Stimulated activated memory B cell treated with anti-CD40 and anti-IgM and Interleukin-4, amounts not matched to agents 10 μg/mL and 1 μg/mL and 100 μg/mL, for 72 hours (primary cell): ENCODE measurements around the gene FBXO38.

Source experiments
- ATAC-seq: fragments of 150-1000 bp; cut with Tn5 transposase; 2 replicates; pipeline ENCODE4 v1.10.0; 2021
- H3K27ac Mint-ChIP-seq: one replicate; pipeline ENCODE4 v1.8.0; 2022; ENCODE audit warnings: mild to moderate bottlenecking, mixed read lengths
- H3K27me3 Mint-ChIP-seq: one replicate; pipeline ENCODE4 v1.8.0; 2022; ENCODE audit warnings: mixed read lengths
- H3K36me3 Mint-ChIP-seq: one replicate; pipeline ENCODE4 v1.8.0; 2022; ENCODE audit warnings: mixed read lengths
- H3K4me1 Mint-ChIP-seq: one replicate; pipeline ENCODE4 v1.8.0; 2022; ENCODE audit warnings: mixed read lengths
- H3K4me3 Mint-ChIP-seq: one replicate; pipeline ENCODE4 v1.8.0; 2022; ENCODE audit warnings: mild to moderate bottlenecking, moderate library complexity, mixed read lengths
- H3K9me3 Mint-ChIP-seq: one replicate; pipeline ENCODE4 v1.8.0; 2022; ENCODE audit warnings: mixed read lengths

FBXO38 gene

GRCh38 chr5:148376198-148376597 lies 7.6 kb upstream of the FBXO38 start:
- no peak overlapping the region for H3K27ac Mint-ChIP-seq
- ATAC-seq, result no peak
- no peak overlapping the region for H3K4me3 Mint-ChIP-seq
- H3K27me3 Mint-ChIP-seq, result no peaks in the 10 kb centered on the region
- peaks cover 26% of the 10 kb centered on the region for H3K36me3 Mint-ChIP-seq
- no peaks in the 10 kb centered on the region for H3K4me1 Mint-ChIP-seq
- H3K9me3 Mint-ChIP-seq, result peaks cover 7% of the 10 kb centered on the region

- Mint-ChIP-seq H3K27ac (no peak overlapping the region), H3K27me3 (no peaks in the 10 kb centered on the region), H3K4me3 (no peak overlapping the region), H3K9me3 (peaks cover 7% of the 10 kb centered on the region), H3K4me1 (peaks cover 5% of the 10 kb centered on the region), H3K36me3 (peaks cover 19% of the 10 kb centered on the region)
- no peak for ATAC-seq
Observed at GRCh38 chr5:148378670-148379069, 5.1 kb upstream of the FBXO38 start.

DNA sequence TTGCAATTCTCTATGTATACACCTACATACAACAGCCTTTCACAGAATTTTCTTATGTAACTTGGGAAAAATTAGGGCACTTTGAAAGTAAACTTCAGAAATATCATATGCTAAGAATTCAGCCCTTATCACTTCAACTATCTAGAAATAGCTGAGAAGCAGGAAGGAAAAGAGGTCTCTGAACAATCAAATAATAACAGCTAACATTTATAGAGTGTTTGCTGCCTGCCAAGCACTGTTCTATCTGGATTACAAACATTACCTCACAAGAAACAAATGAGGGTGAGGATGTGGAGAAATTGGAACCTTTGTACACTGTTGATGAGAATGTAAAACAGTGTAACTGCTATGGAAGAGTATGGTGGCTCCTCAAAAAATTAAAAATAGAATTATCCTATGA lies 4.4 kb upstream of the FBXO38 start:
- H3K9me3 Mint-ChIP-seq, result peaks cover 7% of the 10 kb centered on the region
- no peak for ATAC-seq
- peaks cover 19% of the 10 kb centered on the region for H3K36me3 Mint-ChIP-seq
- H3K27me3 Mint-ChIP-seq, result no peaks in the 10 kb centered on the region
- peaks cover 10% of the 10 kb centered on the region for H3K4me1 Mint-ChIP-seq
- no peak overlapping the region for H3K27ac Mint-ChIP-seq
- no peak overlapping the region for H3K4me3 Mint-ChIP-seq

- peaks cover 19% of the 10 kb centered on the region for H3K36me3 Mint-ChIP-seq
Observed at GRCh38 chr5:148381906-148382305, 1.9 kb upstream of the FBXO38 start.

GRCh38 chr5:148382961-148383360 lies 797 bp upstream of the FBXO38 start:
- Mint-ChIP-seq H3K9me3 (peaks cover 3% of the 10 kb centered on the region), H3K27me3 (no peaks in the 10 kb centered on the region), H3K27ac (peak overlapping the region; percentile 94), H3K4me1 (peaks cover 44% of the 10 kb centered on the region), H3K36me3 (peaks cover 15% of the 10 kb centered on the region), H3K4me3 (peak overlapping the region; percentile 84)
- no peak for ATAC-seq

More at GRCh38 chr5:148381906-148382305, 1.9 kb upstream of the FBXO38 start:
- no peak for ATAC-seq
- Mint-ChIP-seq H3K27me3 (no peaks in the 10 kb centered on the region), H3K4me1 (peaks cover 36% of the 10 kb centered on the region), H3K27ac (no peak overlapping the region), H3K4me3 (no peak overlapping the region), H3K9me3 (peaks cover 7% of the 10 kb centered on the region)

GRCh38 chr5:148384380-148384737 lies 601 bp downstream of the FBXO38 start:
- Mint-ChIP-seq H3K4me1 (peaks cover 53% of the 10 kb centered on the region), H3K4me3 (peak overlapping the region; percentile 84), H3K27ac (peak overlapping the region; percentile 94), H3K36me3 (peaks cover 12% of the 10 kb centered on the region), H3K27me3 (no peaks in the 10 kb centered on the region), H3K9me3 (no peaks in the 10 kb centered on the region)
- peak; percentile 38 for ATAC-seq

DNA sequence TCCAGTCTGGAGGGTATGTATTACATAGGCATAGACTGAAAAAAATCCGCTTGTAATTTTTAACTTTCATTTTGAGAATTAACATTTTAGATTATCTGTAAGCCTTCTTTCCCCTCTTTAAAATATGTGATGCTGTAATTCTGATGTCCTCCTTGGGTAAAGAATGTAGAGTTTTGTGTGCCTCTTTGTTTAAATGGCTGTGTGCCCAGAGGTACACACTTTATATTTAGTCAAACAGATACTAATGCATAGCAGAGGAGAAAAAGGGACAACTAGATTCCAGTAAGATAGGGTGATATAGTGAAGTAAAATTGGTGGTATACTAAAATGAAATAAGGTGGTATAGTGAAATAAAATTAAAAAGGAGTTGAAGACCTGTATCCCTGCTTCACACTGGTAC lies 1.3 kb downstream of the FBXO38 start:
- Mint-ChIP-seq H3K4me3 (peak overlapping the region; percentile 84), H3K27me3 (no peaks in the 10 kb centered on the region), H3K9me3 (no peaks in the 10 kb centered on the region), H3K36me3 (peaks cover 12% of the 10 kb centered on the region), H3K4me1 (peaks cover 53% of the 10 kb centered on the region), H3K27ac (peak overlapping the region; percentile 94)
- no peak for ATAC-seq

DNA sequence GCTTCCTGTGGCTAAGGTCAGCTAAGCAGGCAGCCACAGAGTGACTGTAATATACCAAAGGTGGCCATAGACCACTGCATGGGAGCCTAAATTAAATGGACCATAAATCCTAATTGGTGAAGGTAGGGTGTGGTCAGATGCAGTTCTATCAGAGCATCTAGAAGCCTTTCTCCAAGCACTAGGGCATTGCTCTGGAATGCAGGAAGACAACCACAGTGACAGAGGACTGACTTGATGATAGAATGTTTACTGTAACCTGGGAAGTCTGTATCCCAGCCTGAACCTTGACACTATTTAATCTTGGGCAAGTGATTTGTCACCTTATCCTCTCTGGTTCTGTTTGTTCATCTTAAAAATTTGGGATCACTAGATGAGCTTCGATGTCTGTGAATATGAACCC lies 2.3 kb downstream of the FBXO38 start:
- Mint-ChIP-seq H3K4me1 (peaks cover 60% of the 10 kb centered on the region), H3K9me3 (no peaks in the 10 kb centered on the region), H3K36me3 (peaks cover 12% of the 10 kb centered on the region), H3K4me3 (no peak overlapping the region), H3K27ac (no peak overlapping the region), H3K27me3 (no peaks in the 10 kb centered on the region)
- ATAC-seq, result no peak

DNA sequence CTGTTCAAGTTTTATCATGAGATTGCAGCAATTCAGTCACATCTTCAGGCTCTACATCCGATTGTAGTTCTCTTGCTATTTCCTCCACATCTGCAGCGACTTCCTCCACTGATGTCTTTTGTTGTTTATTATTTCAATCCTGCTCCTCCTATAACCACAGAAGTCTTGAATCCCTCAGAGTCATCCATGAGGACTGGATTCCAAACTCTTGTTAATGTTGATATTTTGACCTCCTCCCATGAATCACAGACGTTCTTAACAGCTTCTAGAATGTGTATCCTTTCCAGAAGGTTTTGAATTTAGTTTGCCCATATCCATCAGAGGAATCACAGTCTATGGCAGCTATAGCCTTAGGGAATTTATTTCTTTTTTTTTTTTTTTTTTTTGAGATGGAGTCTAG lies 3.6 kb downstream of the FBXO38 start:
- peaks cover 16% of the 10 kb centered on the region for H3K36me3 Mint-ChIP-seq
- ATAC-seq, result no peak
- H3K4me1 Mint-ChIP-seq, result peaks cover 71% of the 10 kb centered on the region
- H3K9me3 Mint-ChIP-seq, result no peaks in the 10 kb centered on the region
- no peaks in the 10 kb centered on the region for H3K27me3 Mint-ChIP-seq
- no peak overlapping the region for H3K27ac Mint-ChIP-seq
- H3K4me3 Mint-ChIP-seq, result no peak overlapping the region

- Mint-ChIP-seq H3K4me3 (no peak overlapping the region), H3K27me3 (no peaks in the 10 kb centered on the region), H3K27ac (no peak overlapping the region), H3K9me3 (no peaks in the 10 kb centered on the region), H3K36me3 (peaks cover 25% of the 10 kb centered on the region), H3K4me1 (peaks cover 79% of the 10 kb centered on the region)
- no peak for ATAC-seq
Observed at GRCh38 chr5:148388696-148389095, 4.9 kb downstream of the FBXO38 start.

GRCh38 chr5:148390914-148391313 lies 7.2 kb downstream of the FBXO38 start:
- ATAC-seq, result no peak
- Mint-ChIP-seq H3K4me3 (no peak overlapping the region), H3K27me3 (no peaks in the 10 kb centered on the region), H3K4me1 (peaks cover 62% of the 10 kb centered on the region), H3K27ac (peak overlapping the region; percentile 2), H3K9me3 (no peaks in the 10 kb centered on the region), H3K36me3 (peaks cover 36% of the 10 kb centered on the region)

DNA sequence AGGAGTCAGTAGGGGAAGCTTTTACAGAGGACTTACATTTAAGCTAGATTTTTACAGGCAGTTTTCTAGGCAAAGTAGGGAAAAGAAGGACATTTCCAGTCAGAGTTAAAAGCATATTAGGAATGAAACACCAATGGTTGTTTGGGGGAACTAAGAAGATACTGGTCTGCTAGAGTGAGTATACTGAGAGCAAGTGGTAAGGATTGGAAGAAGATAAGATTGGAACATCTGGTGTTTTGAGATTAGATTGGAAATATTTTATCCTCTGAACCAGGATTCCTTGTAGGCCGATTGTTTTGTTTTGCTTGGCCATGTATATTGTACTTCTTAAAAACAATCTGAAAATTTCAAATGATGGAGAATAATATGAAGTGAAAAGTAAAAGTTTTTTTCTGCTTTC lies 7.7 kb downstream of the FBXO38 start:
- H3K27ac Mint-ChIP-seq, result peak overlapping the region; percentile 2
- peaks cover 57% of the 10 kb centered on the region for H3K4me1 Mint-ChIP-seq
- H3K9me3 Mint-ChIP-seq, result no peaks in the 10 kb centered on the region
- ATAC-seq, result no peak
- H3K4me3 Mint-ChIP-seq, result no peak overlapping the region
- peaks cover 36% of the 10 kb centered on the region for H3K36me3 Mint-ChIP-seq
- H3K27me3 Mint-ChIP-seq, result no peaks in the 10 kb centered on the region

- H3K4me1 Mint-ChIP-seq, result peaks cover 52% of the 10 kb centered on the region
- H3K36me3 Mint-ChIP-seq, result peaks cover 39% of the 10 kb centered on the region
- no peak overlapping the region for H3K27ac Mint-ChIP-seq
- no peaks in the 10 kb centered on the region for H3K27me3 Mint-ChIP-seq
- H3K9me3 Mint-ChIP-seq, result no peaks in the 10 kb centered on the region
- no peak overlapping the region for H3K4me3 Mint-ChIP-seq
- ATAC-seq, result no peak
Observed at GRCh38 chr5:148393390-148393741, 9.6 kb downstream of the FBXO38 start.

DNA sequence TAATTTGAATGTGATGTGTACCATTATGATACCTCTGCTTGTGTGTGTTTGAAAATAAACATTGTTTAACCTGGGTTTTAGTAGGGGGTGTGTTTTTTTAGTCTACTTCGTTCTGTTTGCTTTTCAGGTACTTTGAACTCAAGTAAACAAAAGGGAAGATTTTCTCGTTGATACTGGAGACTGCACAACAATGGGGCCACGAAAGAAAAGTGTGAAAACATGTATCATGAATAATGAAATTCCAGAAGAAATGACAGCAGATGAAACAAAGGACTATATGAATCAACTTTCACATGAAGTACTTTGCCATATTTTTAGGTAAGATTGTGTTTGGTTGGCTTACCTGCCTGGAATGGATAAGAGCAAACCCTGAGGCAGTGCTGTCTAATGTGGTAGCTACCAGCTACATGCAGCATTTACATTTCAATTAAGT lies 10.8 kb downstream of the FBXO38 start:
- no peaks in the 10 kb centered on the region for H3K27me3 Mint-ChIP-seq
- peaks cover 46% of the 10 kb centered on the region for H3K36me3 Mint-ChIP-seq
- H3K4me1 Mint-ChIP-seq, result peaks cover 52% of the 10 kb centered on the region
- no peak overlapping the region for H3K4me3 Mint-ChIP-seq
- H3K9me3 Mint-ChIP-seq, result no peaks in the 10 kb centered on the region
- no peak overlapping the region for H3K27ac Mint-ChIP-seq
- ATAC-seq, result no peak

- ATAC-seq, result no peak
- Mint-ChIP-seq H3K36me3 (peaks cover 47% of the 10 kb centered on the region), H3K9me3 (no peaks in the 10 kb centered on the region), H3K4me1 (peaks cover 52% of the 10 kb centered on the region), H3K27me3 (no peaks in the 10 kb centered on the region), H3K27ac (no peak overlapping the region), H3K4me3 (no peak overlapping the region)
Observed at GRCh38 chr5:148395031-148395430, 11.3 kb downstream of the FBXO38 start.

- Mint-ChIP-seq H3K9me3 (no peaks in the 10 kb centered on the region), H3K4me3 (no peak overlapping the region), H3K27me3 (no peaks in the 10 kb centered on the region), H3K36me3 (peaks cover 51% of the 10 kb centered on the region), H3K27ac (peak overlapping the region; percentile 39), H3K4me1 (peaks cover 43% of the 10 kb centered on the region)
- ATAC-seq, result no peak
Observed at GRCh38 chr5:148397968-148398595, 14.3 kb downstream of the FBXO38 start.
